GM21515 (cell line): ENCODE results near the gene NPEPPS.

Experiments used
- ATAC-seq: cut with Tn5 transposase; IDR thresholded peaks from one replicate; pipeline ENCODE4 v1.9.1; 2021; ENCODE audit not compliant: unreplicated experiment

NPEPPS gene

DNA sequence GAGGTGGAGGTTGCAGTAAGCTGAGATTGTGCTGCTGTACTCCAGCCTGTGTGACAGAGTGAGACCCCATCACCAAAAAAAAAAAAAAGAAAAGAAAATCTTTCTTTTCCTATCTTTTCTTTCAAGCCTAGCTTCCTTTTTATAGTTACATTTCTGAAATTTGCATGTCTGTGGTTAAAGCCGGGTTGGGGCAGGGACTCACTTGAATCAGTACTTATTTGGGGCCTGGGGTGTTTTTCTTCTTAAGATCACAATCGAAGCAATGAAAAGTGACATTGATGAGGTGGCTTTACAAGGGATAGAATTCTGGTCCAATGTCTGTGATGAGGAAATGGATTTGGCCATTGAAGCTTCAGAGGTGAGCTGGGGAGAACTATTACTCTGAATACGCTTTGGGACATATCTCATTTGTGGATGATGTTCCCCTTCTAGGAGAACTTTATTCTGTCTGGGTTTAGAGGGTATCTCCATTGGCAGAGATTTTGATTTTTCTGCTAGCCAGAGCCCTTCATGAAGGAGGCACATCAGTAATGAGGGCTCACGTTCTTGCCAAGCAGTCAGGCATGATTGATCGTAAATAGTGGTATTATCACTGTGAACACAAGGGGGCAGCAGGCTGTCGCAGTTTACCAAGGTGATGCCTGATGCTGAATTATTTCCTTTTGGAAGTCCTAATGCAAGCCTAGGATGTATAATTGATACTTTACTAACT lies 133.2 kb downstream of the NPEPPS start:
- no peak for ATAC-seq

DNA sequence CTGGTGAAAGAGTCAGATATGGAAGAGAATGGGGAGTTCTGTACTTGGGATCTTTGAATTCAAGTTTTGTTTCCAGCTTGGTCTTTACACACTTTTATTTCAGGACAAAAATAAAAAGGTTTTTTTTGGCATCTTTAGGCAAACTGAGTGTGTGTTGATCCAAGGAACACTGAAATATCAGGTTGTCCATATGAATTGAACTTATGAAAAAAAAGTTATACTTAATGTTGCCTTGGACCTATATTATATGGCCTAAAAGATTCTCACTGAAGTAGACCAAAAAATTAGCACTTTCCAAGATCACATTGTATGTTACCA lies 133.7 kb downstream of the NPEPPS start:
- ATAC-seq: no peak

DNA sequence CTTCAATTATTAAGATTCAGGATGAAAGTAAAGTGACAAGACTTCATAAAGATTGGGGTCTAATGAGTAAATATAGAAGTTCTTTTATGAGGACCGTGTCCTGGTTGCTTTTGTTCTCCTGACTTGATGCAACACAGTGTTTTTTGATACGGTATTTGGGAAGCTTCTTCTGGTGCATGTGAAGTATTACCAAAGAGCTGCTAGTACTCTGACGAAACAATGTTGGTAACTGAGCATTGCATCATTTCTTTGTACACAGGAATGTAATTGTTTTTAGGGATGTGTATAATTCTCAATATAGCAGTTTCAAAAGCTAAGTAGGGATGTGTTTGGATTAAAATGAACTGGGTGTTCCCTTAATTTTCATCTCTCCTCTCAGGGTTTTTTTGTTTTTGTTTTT lies 134.7 kb downstream of the NPEPPS start:
- no peak for ATAC-seq

DNA sequence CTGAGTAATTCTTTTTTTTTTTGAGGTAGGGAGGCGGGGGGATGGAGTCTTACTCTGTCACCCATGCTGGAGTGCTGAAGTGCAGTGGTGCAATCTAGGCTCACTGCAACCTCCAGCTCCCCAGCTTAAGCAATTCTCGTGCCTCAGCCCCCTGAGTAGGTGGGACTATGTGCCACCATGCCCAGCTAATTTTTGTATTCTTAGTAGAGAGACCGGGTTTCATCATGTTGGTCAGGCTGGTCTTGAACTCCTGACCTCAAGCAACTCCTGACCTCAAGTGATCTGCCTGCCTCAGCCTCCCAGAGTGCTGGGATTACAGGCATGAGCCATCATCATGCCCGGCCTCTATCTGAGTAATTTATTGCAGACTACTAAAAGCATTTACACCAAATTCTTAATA lies 138.2 kb downstream of the NPEPPS start:
- ATAC-seq: no peak

DNA sequence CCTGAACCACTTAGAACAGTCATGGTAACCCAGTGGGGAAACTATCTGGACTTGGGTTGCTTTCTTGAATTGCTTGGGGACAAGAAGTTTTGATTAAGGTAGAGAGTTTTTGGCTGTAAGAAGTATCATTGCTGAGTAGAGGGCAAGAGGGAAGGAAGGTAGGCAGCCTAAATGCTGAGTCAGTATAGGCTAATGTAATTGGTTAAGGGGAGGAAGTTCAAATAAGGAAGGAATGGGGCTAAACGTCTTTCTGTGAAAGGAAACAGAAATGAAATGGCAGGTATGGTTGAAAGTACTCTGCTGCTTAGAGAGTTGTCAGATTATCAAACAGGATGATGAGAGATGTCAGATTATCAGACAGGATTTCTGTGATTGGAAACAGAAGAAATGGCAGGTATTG lies 139.2 kb downstream of the NPEPPS start:
- no peak for ATAC-seq
